ENCODE data around the gene SREBF1. TPM values are rescaled to one million over a fixed set of nuclear protein-coding genes. Genes with fewer than 3 reads are reported as not detected.

The SREBF1 gene
- total RNA-seq, 2 experiments from 2014 or later, result 175 to 176 TPM

DNA sequence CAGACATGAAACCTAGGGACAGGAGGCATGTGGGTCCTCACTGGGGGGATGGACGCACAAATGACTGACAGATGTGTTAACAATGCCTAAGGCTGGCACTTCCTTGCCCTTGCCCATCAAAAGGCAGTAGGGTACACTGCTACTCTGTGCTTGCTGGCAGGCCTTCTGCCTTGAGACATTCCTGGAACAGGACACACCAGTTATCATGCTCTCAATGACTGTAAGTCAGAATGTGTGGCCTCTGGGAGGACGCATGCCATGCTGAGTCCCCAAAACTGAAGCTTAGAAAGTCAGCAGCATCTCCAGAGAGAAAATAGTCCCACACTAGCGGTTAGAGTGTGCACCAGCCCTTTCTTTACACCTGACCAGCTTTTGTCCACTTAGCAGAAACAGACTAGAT is 16.1 kb upstream of the SREBF1 start:
- no peak for DNase-seq
- Mint-ChIP-seq H3K4me3 (no peak overlapping the region), H3K4me1 (peaks cover 83% of the 10 kb centered on the region), H3K27ac (no peak overlapping the region), H3K36me3 (ENCODE audit: low read depth) (peaks cover 24% of the 10 kb centered on the region), H3K27me3 (no peaks in the 10 kb centered on the region), H3K9me3 (no peaks in the 10 kb centered on the region)
- ChIA-PET CTCF (interaction anchor here (0.7 to 3.4 kb wide), 8 partner anchors 9 to 181 kb away, joined by 3 to 15 read pairs (median 4); partner anchors contain the start of gene SREBF1), POLR2A (no interaction called here)

DNA sequence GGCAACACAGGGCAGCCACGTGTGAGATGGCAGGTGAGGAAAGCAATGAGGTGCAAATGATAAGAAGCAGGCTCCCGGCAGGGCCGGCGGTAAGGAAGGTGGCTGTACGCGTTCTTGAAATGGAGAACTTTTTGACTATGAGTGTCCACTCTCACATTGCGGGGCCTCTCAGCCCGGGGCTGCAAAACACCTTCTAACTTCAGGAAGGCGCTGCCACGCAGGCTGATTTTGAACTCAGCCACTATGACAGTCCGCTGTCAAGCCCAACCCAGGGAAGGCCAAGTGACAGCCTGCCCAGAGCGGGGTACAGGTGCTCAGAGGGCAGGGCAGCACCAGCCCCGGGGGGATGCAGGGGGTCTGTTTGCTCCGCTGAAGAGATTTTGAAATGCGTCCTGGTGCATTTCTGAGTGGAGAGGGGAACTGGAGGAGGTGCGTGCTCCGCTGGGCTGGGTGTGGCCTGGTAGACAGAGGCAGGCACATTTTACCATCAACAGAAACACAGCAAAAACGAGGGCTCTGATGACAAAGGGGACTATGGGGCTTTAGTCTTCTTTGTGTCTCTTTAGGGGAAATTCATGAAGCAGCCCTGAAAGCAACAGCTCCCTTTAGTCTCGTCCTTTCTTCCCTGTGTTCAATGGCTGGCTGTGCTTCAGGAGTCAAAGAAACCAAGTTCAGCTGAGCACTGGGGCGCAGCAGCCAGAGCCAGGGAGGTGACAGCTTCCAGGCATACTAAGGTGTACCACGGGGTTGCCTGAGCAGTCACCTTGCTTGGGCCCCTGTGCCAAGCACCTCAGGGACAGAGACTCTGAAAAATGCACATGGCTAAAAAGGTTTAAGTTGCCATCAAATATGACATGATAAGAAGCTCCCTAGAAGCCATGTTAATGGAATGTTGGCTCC is 14.6 kb upstream of the SREBF1 start:
- Mint-ChIP-seq H3K4me3 (peak overlapping the region; percentile 10), H3K27ac (peak overlapping the region; percentile 96), H3K9me3 (no peaks in the 10 kb centered on the region), H3K4me1 (peaks cover 92% of the 10 kb centered on the region), H3K27me3 (no peaks in the 10 kb centered on the region), H3K36me3 (ENCODE audit: low read depth) (peaks cover 18% of the 10 kb centered on the region)
- ChIA-PET POLR2A (no interaction called here), CTCF (interaction anchor here (2.9 to 4.9 kb wide), 2 partner anchors 14 kb away, joined by 15 to 32 read pairs; partner anchors contain the start of gene SREBF1)
- no peak for DNase-seq

DNA sequence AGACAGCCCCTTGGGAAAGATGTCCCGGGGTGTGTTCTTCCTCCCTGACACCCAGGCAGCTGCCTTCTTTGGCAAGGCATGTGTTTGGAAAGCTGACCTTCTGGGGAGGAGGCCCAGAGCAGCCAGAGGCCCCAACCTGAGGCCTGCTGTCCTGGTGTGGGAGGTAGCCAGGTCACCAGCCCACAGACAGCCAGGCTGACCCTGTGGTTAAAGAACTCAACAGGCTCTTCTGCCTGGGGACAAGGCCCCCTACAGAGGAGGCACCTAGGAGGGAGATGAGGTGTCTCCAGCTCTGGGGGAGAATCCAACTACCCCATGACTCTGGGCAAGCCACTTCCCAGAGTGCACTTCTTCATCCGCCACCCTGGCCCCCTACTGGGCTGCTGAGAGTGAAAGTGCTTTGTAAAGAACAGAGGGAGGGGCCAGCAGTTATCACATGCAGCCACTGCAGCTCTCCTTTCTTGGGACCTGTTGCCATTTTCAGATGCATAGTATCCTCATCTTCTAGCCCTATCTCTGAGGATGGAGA is 13.1 kb upstream of the SREBF1 start:
- H3K4me3 Mint-ChIP-seq, result peak overlapping the region; percentile 22
- ChIA-PET CTCF (interaction anchor here (0.6 to 4.9 kb wide), 11 partner anchors 10 to 494 kb away, joined by 3 to 32 read pairs (median 4); partner anchors contain the start of gene SREBF1), POLR2A (interaction anchor here (1.5 to 1.6 kb wide), 2 partner anchors 11 to 14 kb away, joined by 6 to 7 read pairs; no protein-coding TSS in a partner anchor)
- peaks cover 81% of the 10 kb centered on the region for H3K4me1 Mint-ChIP-seq
- H3K27ac Mint-ChIP-seq, result peak overlapping the region; percentile 96
- no peaks in the 10 kb centered on the region for H3K27me3 Mint-ChIP-seq
- DNase-seq, result peak; percentile 81
- peaks cover 18% of the 10 kb centered on the region for H3K36me3 Mint-ChIP-seq (ENCODE audit: low read depth)
- H3K9me3 Mint-ChIP-seq, result no peaks in the 10 kb centered on the region

DNA sequence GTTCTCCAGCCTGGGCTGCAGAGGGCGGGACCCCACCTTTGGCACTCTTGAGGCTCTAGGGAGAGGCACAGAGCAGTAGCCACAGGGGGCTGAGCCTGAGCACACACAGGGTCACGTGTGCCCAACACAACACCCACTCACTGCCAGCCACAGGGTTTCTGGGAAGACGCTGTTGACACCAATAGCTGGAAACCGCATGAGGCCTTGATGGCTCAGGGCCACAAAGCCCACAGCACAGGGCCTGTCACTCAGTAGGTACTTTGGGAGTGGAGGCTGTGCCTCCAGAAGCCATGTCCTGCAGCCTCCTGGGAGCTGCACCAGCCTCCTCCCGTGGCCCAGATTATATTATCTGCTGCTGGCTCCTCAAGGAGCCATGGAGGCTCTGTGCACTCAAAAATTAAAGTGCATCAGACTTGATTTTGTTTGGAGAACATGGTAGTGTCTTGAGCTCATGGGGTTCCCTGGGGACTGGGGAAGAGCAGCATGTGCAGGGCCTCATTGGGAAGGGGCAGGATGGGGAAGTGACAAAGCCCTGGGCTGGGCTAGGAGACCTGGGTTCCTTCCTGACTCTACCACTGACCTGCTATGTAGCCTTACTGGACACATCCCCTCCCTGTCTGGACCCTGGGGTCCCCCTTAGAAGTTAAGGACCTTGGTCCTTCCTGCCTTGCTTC is 12.5 kb upstream of the SREBF1 start:
- DNase-seq, result peak; percentile 92
- peaks cover 77% of the 10 kb centered on the region for H3K4me1 Mint-ChIP-seq
- no peaks in the 10 kb centered on the region for H3K9me3 Mint-ChIP-seq
- H3K27ac Mint-ChIP-seq, result peak overlapping the region; percentile 96
- POLR2A ChIA-PET, result interaction anchor here (1.5 to 1.6 kb wide), 2 partner anchors 11 to 13 kb away, joined by 6 to 7 read pairs; no protein-coding TSS in a partner anchor
- no peaks in the 10 kb centered on the region for H3K27me3 Mint-ChIP-seq
- H3K36me3 Mint-ChIP-seq (ENCODE audit: low read depth), result peaks cover 18% of the 10 kb centered on the region
- CTCF ChIA-PET, result interaction anchor here (0.8 to 4.9 kb wide), 12 partner anchors 11 to 184 kb away, joined by 3 to 32 read pairs (median 3); partner anchors contain the start of gene SREBF1
- H3K4me3 Mint-ChIP-seq, result peak overlapping the region; percentile 63

DNA sequence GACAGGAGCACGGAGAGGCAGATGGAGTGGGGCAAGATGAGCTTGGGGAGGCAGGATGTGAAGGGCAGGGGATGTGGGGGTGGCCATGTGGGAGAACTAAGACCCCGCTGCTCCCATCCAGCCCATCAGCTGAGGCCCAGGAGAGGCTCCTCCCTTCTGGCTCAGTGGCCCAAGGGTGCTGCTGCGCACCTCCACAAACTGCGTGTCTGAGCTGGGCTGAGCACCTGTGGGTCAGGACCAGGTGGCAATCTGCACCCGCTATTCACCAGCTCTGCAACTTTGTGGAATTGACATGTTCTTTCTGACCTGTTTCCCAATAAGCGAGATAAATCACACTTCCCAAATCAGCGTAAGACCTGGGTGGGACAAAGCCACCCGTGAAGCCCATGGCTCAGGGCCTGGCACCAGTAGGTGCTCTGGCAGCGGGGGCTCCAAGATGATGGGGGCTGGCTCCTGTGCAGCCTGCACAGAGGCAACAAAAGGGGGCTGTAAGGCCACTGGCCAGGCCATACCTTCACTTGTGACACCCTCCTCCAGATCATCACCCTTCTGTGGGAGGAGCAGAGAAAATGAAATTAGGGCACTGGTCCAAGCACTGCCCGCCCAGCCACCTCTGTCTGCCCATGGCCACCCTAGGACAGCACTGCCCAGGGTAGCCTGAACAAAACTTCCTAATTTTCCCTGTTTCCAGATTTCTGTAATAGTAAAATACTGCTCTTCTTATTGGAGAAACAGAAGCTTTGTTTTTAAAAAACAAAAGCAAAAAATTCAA is 11.7 kb upstream of the SREBF1 start:
- Mint-ChIP-seq H3K27me3 (no peaks in the 10 kb centered on the region), H3K4me1 (peaks cover 69% of the 10 kb centered on the region), H3K9me3 (no peaks in the 10 kb centered on the region), H3K4me3 (peak overlapping the region; percentile 63), H3K36me3 (ENCODE audit: low read depth) (peaks cover 16% of the 10 kb centered on the region), H3K27ac (peak overlapping the region; percentile 96)
- ChIA-PET CTCF (interaction anchor here (1.1 to 4.9 kb wide), 10 partner anchors 11 to 185 kb away, joined by 3 to 32 read pairs (median 4); partner anchors contain the start of gene SREBF1), POLR2A (interaction anchor here (1.0 to 1.5 kb wide), 2 partner anchors 10 to 12 kb away, joined by 3 to 6 read pairs; partner anchors contain the start of gene SREBF1)
- no peak for DNase-seq

DNA sequence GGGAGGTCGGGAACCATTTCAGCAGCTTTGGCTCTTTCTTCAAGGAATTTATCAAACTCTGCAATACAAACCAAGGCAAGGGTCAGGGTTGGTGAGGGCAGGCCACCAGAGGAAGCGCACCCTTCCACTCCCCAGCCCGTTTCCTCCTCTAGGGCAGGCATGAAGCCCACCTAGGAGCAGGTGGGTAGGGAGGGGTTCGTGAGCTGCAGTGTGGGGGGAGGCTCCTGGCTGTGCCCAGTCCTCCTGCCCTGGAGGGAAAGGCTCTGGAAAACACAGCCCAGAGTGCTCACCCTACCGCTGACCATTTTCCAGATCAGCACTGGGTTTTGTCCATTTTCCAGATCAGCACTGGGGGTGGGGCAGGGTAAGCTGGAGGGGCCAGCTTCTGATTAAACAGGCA is 10.9 kb upstream of the SREBF1 start:
- ChIA-PET POLR2A (interaction anchor here (1.0 kb wide), 1 partner anchor 11 kb away, joined by 3 read pairs; the partner anchor contains the start of gene SREBF1), CTCF (interaction anchor here (1.1 to 4.9 kb wide), 6 partner anchors 10 to 186 kb away, joined by 3 to 32 read pairs (median 8); partner anchors contain the start of gene SREBF1)
- Mint-ChIP-seq H3K4me1 (peaks cover 65% of the 10 kb centered on the region), H3K27me3 (no peaks in the 10 kb centered on the region), H3K27ac (peak overlapping the region; percentile 62), H3K9me3 (no peaks in the 10 kb centered on the region), H3K36me3 (ENCODE audit: low read depth) (peaks cover 15% of the 10 kb centered on the region), H3K4me3 (no peak overlapping the region)
- DNase-seq, result no peak

DNA sequence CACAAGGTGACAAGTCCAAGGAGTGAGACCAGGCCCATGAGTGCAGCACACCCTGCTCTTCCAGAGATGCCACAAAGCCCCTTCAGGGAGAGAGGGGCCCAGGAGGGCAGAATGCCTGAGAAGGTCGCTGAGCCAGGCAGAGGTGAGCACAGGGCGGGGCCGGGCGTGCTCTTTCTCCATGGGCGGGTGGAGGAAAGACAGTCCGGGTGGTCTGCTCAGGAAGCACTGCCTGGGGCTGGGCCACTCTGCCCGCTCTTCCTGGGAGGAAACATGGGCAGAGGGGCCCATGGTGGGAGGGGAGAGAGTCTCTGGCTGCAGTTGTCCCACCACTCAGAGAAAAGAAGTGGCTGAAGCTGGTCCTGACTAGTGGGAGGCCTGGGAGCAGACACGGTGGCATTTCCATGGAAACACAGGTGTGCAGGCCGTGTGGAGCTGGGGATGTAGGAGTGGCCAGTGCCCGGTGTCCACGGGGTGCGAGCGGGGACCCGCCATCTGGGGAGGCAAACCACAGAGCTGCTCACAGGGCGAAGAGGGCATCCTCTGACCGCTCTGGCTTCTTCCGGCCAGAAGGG is 10.4 kb upstream of the SREBF1 start:
- ChIA-PET POLR2A (no interaction called here), CTCF (interaction anchor here (1.3 to 4.9 kb wide), 3 partner anchors 10 to 178 kb away, joined by 3 to 32 read pairs (median 12); partner anchors contain the start of gene SREBF1)
- no peak for DNase-seq
- Mint-ChIP-seq H3K9me3 (no peaks in the 10 kb centered on the region), H3K36me3 (ENCODE audit: low read depth) (peaks cover 13% of the 10 kb centered on the region), H3K4me1 (peaks cover 62% of the 10 kb centered on the region), H3K27me3 (no peaks in the 10 kb centered on the region), H3K27ac (peak overlapping the region; percentile 62), H3K4me3 (no peak overlapping the region)

DNA sequence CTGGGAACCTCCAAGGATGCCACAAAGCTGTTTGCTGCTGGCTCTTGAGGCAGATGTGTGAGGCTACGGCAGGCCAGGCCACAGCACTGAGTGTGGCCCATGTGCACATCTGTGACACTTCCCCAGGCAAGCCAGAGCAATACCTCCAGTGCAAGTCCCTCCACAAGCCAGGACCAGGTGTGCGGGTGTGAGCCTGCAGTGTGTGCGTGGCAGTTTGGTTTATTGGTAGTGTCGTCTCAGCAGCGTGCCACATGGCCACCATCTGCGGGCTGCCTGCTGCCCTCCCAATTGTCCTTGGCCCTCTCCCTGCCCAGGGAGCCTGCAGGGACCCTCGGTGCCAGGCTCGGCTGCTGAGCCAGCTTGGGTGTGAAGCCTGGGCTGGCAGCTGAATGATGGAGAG is 9.9 kb upstream of the SREBF1 start:
- peak overlapping the region; percentile 62 for H3K27ac Mint-ChIP-seq
- ChIA-PET CTCF (interaction anchor here (4.9 kb wide), 1 partner anchor 9 kb away, joined by 32 read pairs; the partner anchor contains the start of gene SREBF1), POLR2A (no interaction called here)
- H3K4me1 Mint-ChIP-seq, result peaks cover 57% of the 10 kb centered on the region
- DNase-seq, result no peak
- no peak overlapping the region for H3K4me3 Mint-ChIP-seq
- peaks cover 9% of the 10 kb centered on the region for H3K36me3 Mint-ChIP-seq (ENCODE audit: low read depth)
- no peaks in the 10 kb centered on the region for H3K9me3 Mint-ChIP-seq
- no peaks in the 10 kb centered on the region for H3K27me3 Mint-ChIP-seq

DNA sequence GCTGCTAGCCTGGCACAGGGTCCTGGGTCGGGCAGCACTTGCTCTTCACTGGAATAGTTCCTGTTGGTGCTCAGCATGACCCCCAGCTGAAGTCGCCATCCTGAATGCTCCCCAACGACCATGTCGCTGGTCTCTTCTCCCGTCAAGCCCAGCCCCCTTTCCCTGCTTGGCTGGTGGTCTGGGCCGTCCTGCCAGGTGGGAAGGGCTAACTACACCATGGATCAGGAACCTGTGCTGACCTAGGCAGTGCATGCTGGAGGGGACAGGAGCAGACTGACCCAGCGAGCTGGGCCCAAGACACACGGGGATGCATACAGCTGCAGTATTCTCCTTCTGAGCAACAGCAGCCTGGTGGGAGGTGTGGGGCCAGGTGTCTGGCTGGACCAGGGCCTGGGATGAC is 9.2 kb upstream of the SREBF1 start:
- ChIA-PET CTCF (interaction anchor here (0.6 to 1.3 kb wide), 5 partner anchors 9 to 33 kb away, joined by 3 to 5 read pairs (median 4); no protein-coding TSS in a partner anchor), POLR2A (no interaction called here)
- Mint-ChIP-seq H3K9me3 (no peaks in the 10 kb centered on the region), H3K27me3 (no peaks in the 10 kb centered on the region), H3K4me3 (no peak overlapping the region), H3K36me3 (ENCODE audit: low read depth) (peaks cover 9% of the 10 kb centered on the region), H3K4me1 (peaks cover 53% of the 10 kb centered on the region), H3K27ac (peak overlapping the region; percentile 25)
- no peak for DNase-seq

DNA sequence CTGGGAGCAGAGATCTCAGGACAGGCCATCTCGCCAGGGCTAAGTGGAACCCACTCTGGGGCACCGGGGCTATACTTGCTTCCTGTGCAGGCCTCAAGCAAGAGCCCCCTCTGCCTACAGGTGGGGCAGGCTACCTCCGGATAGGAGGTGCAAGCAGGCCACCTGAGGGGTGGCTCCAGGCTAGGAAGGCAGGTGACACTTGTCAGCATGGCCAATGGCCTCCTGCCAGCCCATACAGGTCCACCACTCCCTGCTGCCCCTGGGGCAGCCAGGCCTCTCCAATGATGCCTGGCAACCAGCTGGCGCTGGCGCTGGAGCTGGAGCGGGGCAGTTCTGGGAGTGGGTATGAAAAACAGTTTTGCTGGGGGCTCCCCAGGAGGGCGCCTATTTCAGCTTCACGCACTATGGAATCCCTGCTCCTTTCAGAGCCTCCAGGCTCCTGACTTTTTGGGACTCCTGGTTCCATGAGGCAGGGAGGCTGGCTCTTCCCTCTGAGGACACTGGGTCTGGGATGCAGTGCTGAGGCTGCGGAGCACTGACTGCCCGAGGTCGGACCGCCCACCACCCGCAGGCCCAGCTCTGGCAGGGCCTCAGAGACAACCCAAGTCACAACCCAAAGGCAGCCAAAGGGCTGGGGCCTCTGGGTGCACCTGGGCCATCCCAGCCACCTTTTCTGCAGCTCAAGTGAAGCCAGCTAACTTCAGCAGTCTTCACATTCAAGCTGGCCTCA is 8.4 kb upstream of the SREBF1 start:
- Mint-ChIP-seq H3K36me3 (ENCODE audit: low read depth) (peaks cover 7% of the 10 kb centered on the region), H3K9me3 (no peaks in the 10 kb centered on the region), H3K4me1 (peaks cover 49% of the 10 kb centered on the region), H3K27ac (no peak overlapping the region), H3K27me3 (no peaks in the 10 kb centered on the region), H3K4me3 (no peak overlapping the region)
- CTCF ChIA-PET, result interaction anchor here (0.6 to 1.3 kb wide), 5 partner anchors 9 to 170 kb away, joined by 3 to 5 read pairs (median 4); no protein-coding TSS in a partner anchor
- POLR2A ChIA-PET, result interaction anchor here (0.7 kb wide), 1 partner anchor 15 kb away, joined by 3 read pairs; no protein-coding TSS in a partner anchor
- DNase-seq, result no peak

DNA sequence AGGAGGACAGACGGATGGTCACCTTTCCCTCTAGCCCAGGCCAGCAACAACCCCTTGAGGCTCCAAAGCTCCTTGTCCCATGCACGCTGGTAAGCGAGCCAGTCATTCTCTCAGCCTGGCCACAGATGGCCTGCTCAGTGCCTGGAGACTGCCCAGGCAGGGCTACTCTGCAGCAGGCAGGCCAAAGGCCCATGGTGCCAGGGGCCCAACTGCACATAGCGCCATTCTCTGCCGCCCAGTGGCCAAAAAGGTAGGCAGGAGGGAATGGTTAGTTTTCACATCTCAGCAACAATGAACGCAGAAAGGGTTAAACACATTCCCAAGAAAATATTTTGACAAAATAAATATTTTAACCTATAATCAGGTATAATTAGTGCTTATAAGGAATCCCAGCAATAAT is 7.7 kb upstream of the SREBF1 start:
- POLR2A ChIA-PET, result interaction anchor here (0.5 to 0.7 kb wide), 2 partner anchors 10 to 15 kb away, joined by 3 to 6 read pairs; no protein-coding TSS in a partner anchor
- Mint-ChIP-seq H3K4me1 (peaks cover 47% of the 10 kb centered on the region), H3K4me3 (no peak overlapping the region), H3K27me3 (no peaks in the 10 kb centered on the region), H3K9me3 (no peaks in the 10 kb centered on the region), H3K27ac (no peak overlapping the region), H3K36me3 (ENCODE audit: low read depth) (peaks cover 6% of the 10 kb centered on the region)
- CTCF ChIA-PET, result interaction anchor here (0.8 kb wide), 1 partner anchor 9 kb away, joined by 3 read pairs; no protein-coding TSS in a partner anchor
- DNase-seq, result no peak

All from activated CD4-positive, alpha-beta T cell treated with anti-CD3 and anti-CD28 coated beads, Interleukin-2, amount 10 ng/mL, durations not matched to agents 7 days and 5 days (primary cell).